HG03460 (cell line): ENCODE measurements around the gene SLC25A24.

Experiments
- ATAC-seq: cut with Tn5 transposase; IDR thresholded peaks from one replicate; pipeline ENCODE4 v1.9.1; 2021; ENCODE audit not compliant: unreplicated experiment

SLC25A24 gene

DNA sequence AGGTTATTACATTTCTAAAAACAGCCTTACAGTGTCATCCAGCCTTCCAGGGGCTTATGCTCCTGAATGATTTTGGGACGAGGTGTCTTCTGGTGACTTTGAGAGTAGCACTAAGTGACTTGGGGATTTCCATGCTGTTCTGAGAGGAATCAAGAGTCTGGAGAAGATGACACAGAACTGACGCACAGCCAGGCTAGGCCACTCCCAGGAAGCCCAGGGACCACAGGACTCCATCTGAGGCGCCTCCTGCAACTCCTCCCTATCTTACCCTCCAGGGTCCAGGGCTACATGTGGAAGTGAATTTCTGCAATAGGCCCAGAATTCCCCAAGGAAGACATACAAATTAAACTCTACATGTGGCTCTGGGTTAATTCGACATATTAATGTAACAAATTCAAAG, 92.5 kb downstream of the SLC25A24 start:
- ATAC-seq = no peak

DNA sequence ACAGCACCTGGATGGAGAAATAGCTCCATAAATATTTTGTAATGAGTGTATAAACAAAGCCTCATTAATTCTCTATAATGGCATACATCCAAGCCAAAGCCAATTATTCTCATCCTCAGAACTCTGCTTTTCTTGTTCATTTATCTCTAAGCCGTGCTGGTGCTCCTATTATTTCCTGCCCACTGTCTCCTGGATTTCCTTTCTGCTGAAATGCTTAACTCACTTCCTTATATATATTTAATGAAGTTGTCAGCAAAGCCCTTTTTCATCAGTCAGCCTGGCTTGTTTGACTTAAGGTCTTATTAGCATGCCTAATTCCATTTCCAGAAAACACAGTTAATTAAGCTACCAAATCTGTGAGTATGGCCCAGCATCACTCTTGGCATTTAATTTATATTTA, 93.4 kb downstream of the SLC25A24 start:
- no peak for ATAC-seq

DNA sequence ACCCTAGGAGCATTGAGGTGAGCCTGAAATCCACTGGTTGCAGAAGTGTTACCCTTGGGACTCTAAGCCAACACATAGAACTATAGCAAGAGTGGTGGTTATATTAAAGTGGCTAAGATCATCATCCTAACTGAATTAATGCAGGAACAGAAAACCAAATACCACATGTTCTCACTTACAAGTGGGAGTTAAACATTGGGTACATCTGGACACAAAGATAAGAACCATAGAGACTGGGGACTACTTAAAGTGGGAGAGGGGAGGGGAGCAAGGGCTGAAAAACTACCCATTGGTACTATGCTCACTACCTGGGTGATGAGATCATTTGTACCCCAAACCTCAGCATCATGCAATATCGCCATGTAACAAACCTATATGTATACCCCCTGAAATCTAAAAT, 100.0 kb downstream of the SLC25A24 start:
- ATAC-seq = no peak

DNA sequence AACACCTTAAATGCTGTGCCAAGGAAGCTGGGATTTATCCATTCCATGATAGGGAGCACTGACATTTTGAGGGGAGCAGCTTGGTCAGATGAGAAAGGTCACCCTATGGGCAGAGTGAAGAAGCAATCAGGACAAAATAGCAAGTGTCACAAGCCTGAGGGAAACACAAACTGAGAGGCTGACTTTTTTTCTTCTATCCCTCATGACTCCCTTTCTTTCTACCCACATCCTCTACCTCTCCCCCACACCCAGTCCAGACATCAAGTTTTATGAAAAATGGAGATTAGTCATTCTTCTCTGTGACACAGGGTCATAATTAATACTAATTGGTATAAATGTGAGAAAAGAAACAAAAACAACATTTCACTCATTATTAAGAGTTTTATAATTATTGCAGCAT, 103.1 kb downstream of the SLC25A24 start:
- no peak for ATAC-seq

DNA sequence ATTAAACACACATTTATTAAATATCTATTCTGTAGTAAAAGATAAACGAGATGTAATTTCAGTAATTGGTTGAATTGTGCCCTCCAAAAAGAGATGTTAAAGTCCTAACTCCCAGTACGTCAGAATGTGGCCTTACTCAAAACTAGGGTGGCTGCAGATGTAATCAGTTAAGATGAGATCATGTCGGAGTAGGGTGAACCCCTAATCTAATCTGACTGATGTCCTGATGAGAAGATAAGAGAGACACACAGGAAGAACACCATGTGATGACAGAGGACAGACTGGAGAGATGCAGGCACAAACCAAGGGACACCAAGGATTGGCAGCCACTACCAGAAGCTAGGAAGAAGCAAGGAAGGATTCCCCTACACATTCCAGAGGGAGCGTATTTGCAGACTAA, 104.1 kb downstream of the SLC25A24 start:
- ATAC-seq = no peak

DNA sequence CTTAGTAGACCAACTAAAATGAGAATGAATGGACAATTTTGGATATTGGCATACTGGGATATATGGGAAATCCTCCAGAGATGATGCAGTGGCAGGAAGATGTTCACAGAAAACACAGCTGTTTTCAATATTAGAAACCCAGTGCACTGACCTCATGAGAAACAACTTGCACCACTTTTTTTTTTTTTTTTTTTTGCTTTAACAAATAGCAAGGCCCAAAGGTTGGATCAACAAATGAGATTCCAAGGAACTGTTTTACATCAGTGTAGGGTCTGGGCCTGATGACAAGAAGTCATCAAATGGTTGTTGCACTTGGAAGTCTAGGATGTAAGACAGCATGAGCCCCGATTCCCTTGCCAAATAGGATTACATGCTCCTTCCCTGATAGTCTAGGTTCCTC, 110.7 kb downstream of the SLC25A24 start:
- ATAC-seq = no peak

DNA sequence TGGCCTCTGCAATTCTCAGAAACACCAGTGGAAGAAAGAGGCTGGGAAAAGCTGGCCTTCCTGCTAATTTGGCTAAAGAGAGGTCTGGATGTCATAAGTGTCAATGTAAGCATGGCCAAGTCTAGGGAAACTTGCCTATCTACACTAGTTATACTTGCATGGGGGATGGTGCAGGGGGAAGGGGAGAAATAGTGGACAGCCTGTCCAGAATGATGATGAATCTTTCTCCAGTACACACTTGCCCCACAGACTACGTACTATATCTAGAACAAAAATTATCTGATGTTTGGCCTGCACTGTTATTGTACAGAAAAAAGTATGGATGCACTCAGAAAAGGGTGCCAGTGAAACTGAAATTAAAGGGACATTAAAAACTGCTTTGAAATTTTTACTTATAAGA, 114.5 kb downstream of the SLC25A24 start:
- ATAC-seq = no peak

DNA sequence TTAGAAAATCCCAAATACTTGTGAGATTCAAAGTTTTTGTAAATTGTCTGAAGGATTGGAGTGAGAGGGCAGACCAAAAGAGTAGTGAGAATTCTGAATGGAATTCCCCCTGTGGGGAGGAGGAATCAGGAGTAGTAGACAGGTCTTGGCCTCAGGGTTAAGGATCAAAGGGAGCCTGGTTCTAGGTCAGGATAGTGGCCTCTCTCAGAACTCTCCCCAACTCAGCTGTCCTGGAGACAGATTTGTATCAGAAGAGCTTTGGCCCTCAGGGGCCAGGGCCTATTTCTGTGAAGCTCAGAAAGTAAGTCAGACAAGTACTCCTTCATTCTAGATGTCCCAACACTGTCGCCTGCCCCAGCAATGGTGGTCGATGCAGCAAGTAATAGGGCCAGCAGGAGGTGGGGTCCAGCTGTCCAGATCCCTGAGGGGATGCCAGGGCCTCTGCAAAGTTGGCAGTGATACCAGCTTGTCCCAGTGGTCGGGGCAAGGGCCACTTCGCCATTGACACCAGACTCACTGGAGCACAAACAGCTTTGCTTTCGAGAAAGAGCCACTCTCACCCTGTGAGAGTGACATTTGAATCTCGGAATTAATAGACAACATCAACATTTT, 115.2 kb downstream of the SLC25A24 start:
- ATAC-seq = no peak
